Liver (tissue), 3 donors: ENCODE data around the gene LRRC49.

Source experiments
- FOXA1 ChIP-seq: IDR thresholded peaks from 2 replicates; pipeline ENCODE4 v1.6.1; 2016; ENCODE audit warnings: antibody characterized with exemption
- RAD21 ChIP-seq, 2 donors: IDR thresholded peaks; 2 replicates each; pipeline ENCODE4 v1.6.1; 2016; ENCODE audit warnings: antibody characterized with exemption in 2 of 2, mild to moderate bottlenecking in 2 of 2
- YY1 ChIP-seq: IDR thresholded peaks from 2 replicates; pipeline ENCODE4 v1.6.1; 2016; ENCODE audit warnings: antibody characterized with exemption, mild to moderate bottlenecking
- TF ChIP-seq, protein P1 (sequence below): IDR thresholded peaks from 2 replicates; pipeline ENCODE4 v1.6.1; 2016; ENCODE audit warnings: antibody characterized with exemption
- TF ChIP-seq, protein P2 (sequence below): IDR thresholded peaks from 2 replicates; pipeline ENCODE4 v1.6.1; 2016; ENCODE audit warnings: antibody characterized with exemption
- TF ChIP-seq, protein P3 (sequence below): IDR thresholded peaks from 2 replicates; pipeline ENCODE4 v1.6.1; 2016; ENCODE audit warnings: antibody characterized with exemption
- TF ChIP-seq, protein P4 (sequence below): fragments of 150-350 bp; IDR thresholded peaks from 2 replicates; pipeline ENCODE4 v1.5.1; 2017; ENCODE audit warnings: improper control_type of control experiment, low read depth, low read length; ENCODE audit not compliant: missing input control
- donor health status: healthy.
- donor health status: healthy.

DNA sequence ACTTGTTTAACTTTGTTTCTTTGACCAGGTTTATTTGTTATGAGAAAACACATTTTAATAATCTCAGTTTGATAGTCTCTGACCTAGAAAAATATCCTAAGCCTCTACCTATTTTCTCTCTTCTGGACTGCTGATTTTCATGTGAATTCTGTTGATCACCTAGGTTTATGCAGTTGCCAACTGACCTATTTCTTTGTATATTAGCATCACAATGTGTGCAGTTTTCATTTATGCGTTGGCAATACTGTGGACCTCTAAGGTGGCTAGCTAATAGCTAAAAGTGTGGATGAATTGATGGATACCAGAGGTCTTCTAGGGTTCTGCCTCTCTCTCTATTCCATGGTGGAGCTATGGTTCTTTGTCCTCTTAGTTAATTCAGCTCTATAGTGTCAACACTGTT lies 72.1 kb downstream of the LRRC49 start:
- TF ChIP-seq, protein P1, sequence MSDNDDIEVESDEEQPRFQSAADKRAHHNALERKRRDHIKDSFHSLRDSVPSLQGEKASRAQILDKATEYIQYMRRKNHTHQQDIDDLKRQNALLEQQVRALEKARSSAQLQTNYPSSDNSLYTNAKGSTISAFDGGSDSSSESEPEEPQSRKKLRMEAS = no peak
- TF ChIP-seq, protein P2, sequence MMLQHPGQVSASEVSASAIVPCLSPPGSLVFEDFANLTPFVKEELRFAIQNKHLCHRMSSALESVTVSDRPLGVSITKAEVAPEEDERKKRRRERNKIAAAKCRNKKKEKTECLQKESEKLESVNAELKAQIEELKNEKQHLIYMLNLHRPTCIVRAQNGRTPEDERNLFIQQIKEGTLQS = no peak
- TF ChIP-seq, protein P3, sequence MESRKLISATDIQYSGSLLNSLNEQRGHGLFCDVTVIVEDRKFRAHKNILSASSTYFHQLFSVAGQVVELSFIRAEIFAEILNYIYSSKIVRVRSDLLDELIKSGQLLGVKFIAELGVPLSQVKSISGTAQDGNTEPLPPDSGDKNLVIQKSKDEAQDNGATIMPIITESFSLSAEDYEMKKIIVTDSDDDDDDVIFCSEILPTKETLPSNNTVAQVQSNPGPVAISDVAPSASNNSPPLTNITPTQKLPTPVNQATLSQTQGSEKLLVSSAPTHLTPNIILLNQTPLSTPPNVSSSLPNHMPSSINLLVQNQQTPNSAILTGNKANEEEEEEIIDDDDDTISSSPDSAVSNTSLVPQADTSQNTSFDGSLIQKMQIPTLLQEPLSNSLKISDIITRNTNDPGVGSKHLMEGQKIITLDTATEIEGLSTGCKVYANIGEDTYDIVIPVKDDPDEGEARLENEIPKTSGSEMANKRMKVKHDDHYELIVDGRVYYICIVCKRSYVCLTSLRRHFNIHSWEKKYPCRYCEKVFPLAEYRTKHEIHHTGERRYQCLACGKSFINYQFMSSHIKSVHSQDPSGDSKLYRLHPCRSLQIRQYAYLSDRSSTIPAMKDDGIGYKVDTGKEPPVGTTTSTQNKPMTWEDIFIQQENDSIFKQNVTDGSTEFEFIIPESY = no peak
- TF ChIP-seq, protein P4, sequence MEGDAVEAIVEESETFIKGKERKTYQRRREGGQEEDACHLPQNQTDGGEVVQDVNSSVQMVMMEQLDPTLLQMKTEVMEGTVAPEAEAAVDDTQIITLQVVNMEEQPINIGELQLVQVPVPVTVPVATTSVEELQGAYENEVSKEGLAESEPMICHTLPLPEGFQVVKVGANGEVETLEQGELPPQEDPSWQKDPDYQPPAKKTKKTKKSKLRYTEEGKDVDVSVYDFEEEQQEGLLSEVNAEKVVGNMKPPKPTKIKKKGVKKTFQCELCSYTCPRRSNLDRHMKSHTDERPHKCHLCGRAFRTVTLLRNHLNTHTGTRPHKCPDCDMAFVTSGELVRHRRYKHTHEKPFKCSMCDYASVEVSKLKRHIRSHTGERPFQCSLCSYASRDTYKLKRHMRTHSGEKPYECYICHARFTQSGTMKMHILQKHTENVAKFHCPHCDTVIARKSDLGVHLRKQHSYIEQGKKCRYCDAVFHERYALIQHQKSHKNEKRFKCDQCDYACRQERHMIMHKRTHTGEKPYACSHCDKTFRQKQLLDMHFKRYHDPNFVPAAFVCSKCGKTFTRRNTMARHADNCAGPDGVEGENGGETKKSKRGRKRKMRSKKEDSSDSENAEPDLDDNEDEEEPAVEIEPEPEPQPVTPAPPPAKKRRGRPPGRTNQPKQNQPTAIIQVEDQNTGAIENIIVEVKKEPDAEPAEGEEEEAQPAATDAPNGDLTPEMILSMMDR = no peak
- TF ChIP-seq FOXA1 = no peak
- no peak for TF ChIP-seq YY1
- TF ChIP-seq RAD21 (IDR thresholded peaks at IDR 0.05) = no peak
